ENCODE results near the gene MCOLN3.

MCOLN3 gene

GRCh38 chr1:84968101-84968500, 80.2 kb downstream of the MCOLN3 start:
- no peak overlapping the region for H3K4me3 ChIP-seq
- DNase-seq (ENCODE audit: low spot score in 2 of 2) = no peak
- no peaks in the 10 kb centered on the region for H3K9me3 ChIP-seq
- in situ Hi-C loops (cut with MboI; ENCODE audit: low sequenced_read_pairs) = no loop called here
- H3K36me3 ChIP-seq (replicated peaks) = no peaks in the 10 kb centered on the region; the same call in none of the 2 replicates
- H3K27me3 ChIP-seq (ENCODE audit: low read depth) = no peaks in the 10 kb centered on the region
- H3K4me1 ChIP-seq = no peaks in the 10 kb centered on the region

Measured in HAP-1 (cell line).